HUDEP-2 (cell line): Measurements from ENCODE around the gene CAMK1G.

ENCODE experiments used
- DNase-seq, 76 experiments: peaks; one replicate each; lab custom pipeline; 2025; ENCODE audit not compliant: unreplicated experiment in 76 of 76; lab: John Stamatoyannopoulos, UW

Gene CAMK1G

GRCh38 chr1:209564849-209565248 lies 18.7 kb upstream of the CAMK1G start:
- DNase-seq = no peak

GRCh38 chr1:209565759-209566678 lies 17.5 kb upstream of the CAMK1G start:
- DNase-seq = peak in 62 of 76 experiments; percentile 5 to 84 (median 44)

GRCh38 chr1:209567698-209568175 lies 15.8 kb upstream of the CAMK1G start:
- no peak for DNase-seq

- peak in 58 of 76 experiments; percentile 3 to 64 (median 26) for DNase-seq
Observed at GRCh38 chr1:209569455-209570207, 13.9 kb upstream of the CAMK1G start.

GRCh38 chr1:209570743-209571142 lies 12.8 kb upstream of the CAMK1G start:
- DNase-seq = no peak

DNA sequence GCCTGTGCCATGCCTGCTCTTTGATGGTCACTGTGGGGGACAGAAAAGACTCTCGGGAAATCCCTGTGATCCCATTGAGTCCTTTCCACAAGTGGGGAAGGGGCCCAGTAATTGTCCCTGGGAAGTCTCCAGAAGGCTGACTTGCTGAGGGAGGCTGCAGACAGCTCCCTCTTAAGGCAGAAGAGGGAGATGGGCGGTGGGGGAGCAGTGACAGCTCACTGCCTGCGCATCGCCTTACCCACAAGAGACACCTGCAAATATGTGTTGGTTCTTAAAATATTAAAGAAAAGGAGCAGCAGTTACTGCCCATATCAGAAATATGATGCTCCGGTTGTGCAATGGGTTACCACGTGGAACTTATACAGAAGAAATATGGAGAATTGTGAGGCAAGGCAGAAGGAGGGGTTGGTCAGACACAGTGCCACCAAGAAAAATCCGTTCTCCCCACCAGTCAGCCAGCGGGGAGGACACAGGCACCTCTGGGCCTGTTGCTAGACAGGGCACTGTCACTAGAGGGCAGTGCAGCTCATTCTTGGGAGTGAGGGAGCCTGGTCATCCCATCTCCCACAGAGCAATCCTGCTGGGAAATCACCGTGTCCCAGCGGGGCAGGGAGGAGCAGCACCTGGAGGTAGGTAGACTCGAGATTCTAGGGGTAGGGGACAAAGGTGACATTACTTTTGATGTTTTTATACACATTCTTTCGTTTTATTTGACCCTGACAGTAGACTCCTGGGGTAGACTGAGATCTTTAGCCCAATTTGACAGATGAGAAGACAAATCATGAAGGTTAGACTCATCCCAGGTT lies 6.9 kb upstream of the CAMK1G start:
- DNase-seq = peak in 42 of 76 experiments; percentile 1 to 70 (median 24)

- no peak for DNase-seq
Observed at GRCh38 chr1:209577346-209577745, 6.2 kb upstream of the CAMK1G start.

GRCh38 chr1:209580577-209580976 lies 2.9 kb upstream of the CAMK1G start:
- DNase-seq = no peak

DNA sequence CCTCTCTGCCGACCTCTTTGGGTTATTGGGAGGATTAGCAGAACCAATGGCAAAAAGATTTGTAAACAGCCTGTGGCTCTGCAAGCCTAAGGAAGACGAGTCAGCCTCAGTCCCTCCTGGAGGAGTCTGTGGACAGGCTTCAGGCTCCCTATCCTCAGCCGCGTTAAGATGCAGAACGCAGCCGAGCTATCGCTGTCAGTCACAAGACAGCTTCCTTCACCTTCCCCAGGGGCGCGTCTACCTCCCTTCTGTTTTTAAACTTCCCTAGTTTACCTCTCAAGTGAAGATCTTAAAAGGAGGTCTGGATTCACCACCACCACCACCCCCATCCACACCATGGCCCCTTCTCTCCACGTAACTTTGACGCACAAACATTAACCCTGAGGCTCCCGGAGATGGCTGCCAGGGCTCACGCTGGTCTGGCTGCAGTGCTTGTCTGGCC lies 738 bp downstream of the CAMK1G start:
- no peak for DNase-seq

GRCh38 chr1:209585197-209585596 lies 1.7 kb downstream of the CAMK1G start:
- DNase-seq = no peak

- DNase-seq = no peak
Observed at GRCh38 chr1:209585672-209586071, 2.2 kb downstream of the CAMK1G start.

DNA sequence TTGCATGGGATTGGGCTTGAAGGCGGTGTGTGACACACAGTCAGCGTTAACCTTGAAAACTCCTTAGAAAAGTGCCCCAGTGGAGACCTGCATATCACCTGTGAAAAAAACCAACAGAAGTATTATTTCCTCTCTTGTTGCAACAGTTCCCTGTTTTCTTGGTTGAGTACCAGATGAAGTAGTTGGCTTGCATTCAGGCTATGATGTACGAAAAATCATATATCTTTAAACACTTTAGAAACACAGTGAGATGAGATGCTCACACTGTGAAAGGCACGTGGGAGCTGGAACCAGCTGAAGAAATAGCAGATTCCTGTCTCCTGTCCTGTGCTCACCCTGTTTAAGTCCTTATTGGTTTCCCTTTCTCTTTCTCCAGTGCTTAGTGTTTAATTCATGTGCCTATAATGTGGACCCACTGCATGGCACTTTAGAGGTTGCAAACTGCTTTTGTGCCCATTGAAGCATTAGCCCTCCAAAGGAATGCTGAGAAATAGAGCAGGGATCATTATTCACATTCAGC lies 2.8 kb downstream of the CAMK1G start:
- DNase-seq = no peak

- no peak for DNase-seq
Observed at GRCh38 chr1:209587789-209588188, 4.3 kb downstream of the CAMK1G start.

DNA sequence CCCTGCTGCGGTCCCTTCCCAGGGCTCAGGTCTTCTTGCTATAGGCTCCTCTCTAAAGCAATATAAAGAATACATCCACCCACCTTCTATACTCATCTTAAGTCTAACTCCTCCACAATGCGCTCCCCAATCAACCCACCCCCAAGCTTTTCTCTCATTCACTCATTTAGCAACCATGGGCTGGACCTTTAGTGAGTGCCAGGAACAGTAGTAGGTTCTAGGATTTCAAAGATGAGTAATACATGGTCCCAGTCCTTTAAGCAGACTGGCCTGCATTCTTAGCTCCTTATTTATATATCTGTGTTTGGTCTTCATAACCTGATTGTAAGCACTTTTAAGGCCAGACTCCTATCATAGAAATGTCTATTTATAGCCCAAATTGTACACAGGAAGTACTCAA lies 5.9 kb downstream of the CAMK1G start:
- DNase-seq = no peak

GRCh38 chr1:209589863-209590262 lies 6.3 kb downstream of the CAMK1G start:
- no peak for DNase-seq

- DNase-seq = no peak
Observed at GRCh38 chr1:209590405-209590804, 6.9 kb downstream of the CAMK1G start.

GRCh38 chr1:209593747-209594146 lies 10.2 kb downstream of the CAMK1G start:
- no peak for DNase-seq

GRCh38 chr1:209594440-209594839 lies 10.9 kb downstream of the CAMK1G start:
- no peak for DNase-seq

DNA sequence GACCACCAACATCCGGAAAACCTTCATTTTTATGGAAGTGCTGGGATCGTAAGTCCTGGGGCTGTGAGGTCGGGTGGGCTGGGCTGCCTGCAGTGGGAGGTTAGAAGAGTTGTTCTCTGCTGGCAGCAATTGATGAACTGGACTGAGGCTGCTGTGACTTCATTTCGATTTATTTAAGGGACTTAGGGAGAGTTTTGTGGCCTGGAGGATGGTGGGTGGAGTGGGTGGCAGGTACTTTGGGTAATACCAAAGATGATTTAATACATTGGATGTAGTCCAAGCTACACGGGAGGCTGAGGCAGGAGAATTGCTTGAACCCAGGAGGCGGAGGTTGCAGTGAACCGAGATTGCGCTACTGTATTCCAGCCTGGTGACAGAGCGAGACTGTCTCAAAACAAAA lies 11.5 kb downstream of the CAMK1G start:
- DNase-seq = no peak

DNA sequence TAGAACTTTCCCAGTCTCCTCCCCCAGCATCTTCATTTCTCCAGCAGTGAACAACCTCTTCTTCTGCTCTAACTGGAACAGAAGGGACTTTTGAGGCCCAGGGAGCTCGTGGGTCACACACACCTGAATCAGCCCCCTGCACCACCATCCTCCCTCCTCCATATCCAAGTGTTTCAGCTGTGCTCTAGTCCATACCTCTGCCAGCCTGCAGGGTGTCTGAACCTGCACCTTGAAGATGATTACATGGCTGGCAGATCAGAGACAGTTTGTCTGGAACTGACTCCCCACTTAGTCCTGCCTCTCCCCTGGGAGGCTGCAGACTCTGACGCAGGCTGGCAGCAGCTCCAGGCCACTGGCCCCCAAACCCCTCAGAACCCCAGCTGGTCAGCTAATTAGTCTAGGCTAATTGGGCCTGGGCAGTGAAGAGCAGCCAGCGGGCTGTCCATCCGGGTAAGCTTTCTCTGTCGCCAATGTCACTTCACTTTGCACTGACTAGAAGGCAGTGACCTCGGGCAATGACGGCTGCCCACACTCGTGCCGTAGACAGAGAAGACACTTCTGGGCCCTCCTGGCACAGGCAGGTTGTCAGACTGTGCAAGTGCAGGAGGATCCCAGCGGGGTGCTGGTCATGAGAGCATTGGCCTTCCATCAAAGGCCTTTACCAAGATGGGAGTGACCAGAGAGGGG lies 12.2 kb downstream of the CAMK1G start:
- no peak for DNase-seq
